Measurements from ENCODE around the gene GRHL1.

GRCh38 chr2:10047616-10048500 is 96.4 kb downstream of the GRHL1 start:
- TF ChIP-seq CTCF (IDR thresholded peaks at IDR 0.05; ENCODE audit: low read depth, low read length) (no peak), EZH2phosphoT487 (IDR thresholded peaks at IDR 0.05; ENCODE audit: low read depth) (no peak)
